ENCODE results near the gene POLE4.

The POLE4 gene

GRCh38 chr2:74985978-74986609 lies 27.7 kb downstream of the POLE4 start:
- DNase-seq (ENCODE audit: low read depth, low spot score) = no peak

GRCh38 chr2:74991977-74992376 lies 33.5 kb downstream of the POLE4 start:
- DNase-seq (ENCODE audit: low read depth, low spot score) = peak; percentile 70

- no peak for DNase-seq (ENCODE audit: low read depth, low spot score)
Observed at GRCh38 chr2:74999468-74999867, 41.0 kb downstream of the POLE4 start.

- DNase-seq (ENCODE audit: low read depth, low spot score) = no peak
Observed at GRCh38 chr2:75002007-75002406, 43.6 kb downstream of the POLE4 start.

- DNase-seq (ENCODE audit: low read depth, low spot score) = no peak
Observed at GRCh38 chr2:75003276-75003675, 44.8 kb downstream of the POLE4 start.

GRCh38 chr2:75003773-75004172 lies 45.3 kb downstream of the POLE4 start:
- DNase-seq (ENCODE audit: low read depth, low spot score) = no peak

GRCh38 chr2:75006041-75006440 lies 47.6 kb downstream of the POLE4 start:
- DNase-seq (ENCODE audit: low read depth, low spot score) = no peak

GRCh38 chr2:75007061-75007460 lies 48.6 kb downstream of the POLE4 start:
- DNase-seq (ENCODE audit: low read depth, low spot score) = no peak

- DNase-seq (ENCODE audit: low read depth, low spot score) = no peak
Observed at GRCh38 chr2:75007819-75008218, 49.4 kb downstream of the POLE4 start.

GRCh38 chr2:75010571-75010970 lies 52.1 kb downstream of the POLE4 start:
- DNase-seq (ENCODE audit: low read depth, low spot score) = no peak

GRCh38 chr2:75012080-75012479 lies 53.6 kb downstream of the POLE4 start:
- DNase-seq (ENCODE audit: low read depth, low spot score) = no peak

- no peak for DNase-seq (ENCODE audit: low read depth, low spot score)
Observed at GRCh38 chr2:75018162-75018561, 59.7 kb downstream of the POLE4 start.
